Stimulated activated CD4-positive, alpha-beta T cell treated with anti-CD3 and anti-CD28 coated beads, Interleukin-4, amount 100 ng/mL, for 4 hours (primary cell): ENCODE measurements around the gene GRIN2C.

Source experiments
- DNase-seq, 2 experiments: peaks; one replicate each; pipeline ENCODE4 v3.0.0-alpha.2; 2020

The GRIN2C gene

GRCh38 chr17:74796211-74796610 lies 63.5 kb downstream of the GRIN2C start:
- DNase-seq: no peak

DNA sequence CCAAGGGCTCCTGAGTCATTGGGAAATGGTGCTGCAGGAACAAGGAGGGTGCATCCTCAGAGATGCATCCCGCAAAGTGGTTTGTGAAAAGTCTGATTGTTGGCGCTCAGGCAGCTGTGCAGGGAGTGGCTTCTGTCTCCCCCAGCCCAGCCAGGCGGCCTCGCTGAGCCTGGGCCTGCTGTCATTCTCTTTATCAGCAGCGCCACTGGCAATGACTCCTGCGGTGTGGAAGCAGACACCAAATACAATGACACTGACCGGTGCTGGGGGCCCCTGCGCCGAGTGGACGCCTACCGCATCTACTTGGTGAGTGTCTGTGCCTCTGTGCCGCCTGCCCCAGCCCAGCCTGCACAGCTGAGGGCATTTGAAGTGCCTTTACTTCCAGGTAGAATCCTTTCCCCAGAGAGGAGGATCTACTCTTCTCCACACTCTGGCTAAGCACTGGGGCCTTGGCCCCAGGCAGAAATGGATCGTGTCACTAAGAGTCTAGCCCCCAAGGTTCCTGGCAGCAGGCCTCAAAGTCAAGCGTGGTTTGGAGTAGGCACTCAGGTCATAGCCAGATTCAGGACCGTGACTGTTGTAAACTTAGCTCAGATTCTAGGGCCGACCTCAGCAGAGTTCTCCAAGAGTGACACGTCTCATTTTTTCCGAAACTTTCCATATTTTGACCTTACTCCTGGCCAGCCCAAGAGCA lies 64.2 kb downstream of the GRIN2C start:
- DNase-seq: no peak

DNA sequence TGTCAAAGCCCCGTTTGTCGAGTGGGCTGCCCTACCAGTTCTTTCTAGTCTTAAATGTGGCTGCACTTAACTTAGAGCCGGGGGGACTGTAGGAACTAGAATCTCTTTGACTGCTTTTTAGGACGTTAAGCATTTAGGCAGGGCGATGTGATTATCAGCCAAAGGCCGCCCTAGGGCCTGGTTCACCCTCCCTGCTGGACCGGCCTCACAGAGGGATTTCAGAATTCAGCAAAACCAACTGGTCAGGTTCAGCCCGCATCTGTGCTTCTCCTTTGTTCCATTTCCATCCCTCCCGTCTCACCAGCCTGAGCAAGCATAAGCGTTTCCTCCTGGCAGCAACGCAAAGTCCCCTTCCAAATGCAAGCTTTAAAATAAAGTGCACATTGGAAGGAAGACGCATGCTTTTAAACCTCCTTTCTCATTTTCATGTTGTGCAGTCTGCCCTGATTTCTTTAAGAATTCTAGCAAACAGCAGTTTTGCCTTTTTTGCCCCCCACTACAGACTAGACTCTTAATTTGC lies 67.0 kb downstream of the GRIN2C start:
- DNase-seq: no peak
